Astrocyte (in vitro differentiated cells and primary cell): ENCODE measurements around the gene PLXND1. TPM values are rescaled to one million over a fixed set of nuclear protein-coding genes. Genes with fewer than 3 reads are reported as not detected.

ENCODE experiments used
- DNase-seq: peaks from one replicate; pipeline ENCODE4 v3.0.0-alpha.2; 2010; ENCODE audit warnings: low read depth
- FAIRE-seq: peaks from 2 replicates; lab custom pipeline; 2011; peaks lifted over from hg19 to GRCh38; lab: Jason Lieb, UNC
- H2AFZ ChIP-seq: 2 replicates; pipeline ENCODE4 v1.6.0; 2012; ENCODE audit warnings: low read depth, low read length, inconsistent platforms
- H3K27ac ChIP-seq: 2 replicates; pipeline ENCODE4 v1.5.1; 2011; ENCODE audit warnings: low read depth, low read length, inconsistent platforms
- H3K27me3 ChIP-seq: 2 replicates; pipeline ENCODE4 v1.6.0; 2011; ENCODE audit warnings: low read length, inconsistent platforms; ENCODE audit not compliant: insufficient read depth
- H3K36me3 ChIP-seq: 2 replicates; pipeline ENCODE4 v1.5.1; 2011; ENCODE audit warnings: low read length, inconsistent platforms; ENCODE audit not compliant: insufficient read depth
- H3K4me1 ChIP-seq: 2 replicates; pipeline ENCODE4 v1.5.1; 2011; ENCODE audit warnings: low read length, inconsistent platforms; ENCODE audit not compliant: insufficient read depth
- H3K4me2 ChIP-seq: 2 replicates; pipeline ENCODE4 v1.6.0; 2012; ENCODE audit warnings: low read length, inconsistent platforms
- H3K4me3 ChIP-seq: 2 replicates; pipeline ENCODE4 v1.5.1; 2011; ENCODE audit warnings: low read depth, mild to moderate bottlenecking, low read length, inconsistent platforms; ENCODE audit not compliant: insufficient read depth
- H3K79me2 ChIP-seq: 2 replicates; pipeline ENCODE4 v1.6.0; 2012; ENCODE audit warnings: mild to moderate bottlenecking, low read length, inconsistent platforms; ENCODE audit not compliant: insufficient read depth
- H3K9ac ChIP-seq: 2 replicates; pipeline ENCODE4 v1.6.0; 2012; ENCODE audit warnings: mild to moderate bottlenecking, low read length, inconsistent platforms
- H3K9me3 ChIP-seq: 2 replicates; pipeline ENCODE4 v1.5.1; 2012; ENCODE audit warnings: low read depth, mild to moderate bottlenecking, low read length, inconsistent platforms; ENCODE audit not compliant: insufficient read depth
- H4K20me1 ChIP-seq: 2 replicates; pipeline ENCODE4 v1.6.0; 2012; ENCODE audit warnings: low read length, inconsistent platforms; ENCODE audit not compliant: insufficient read depth
- H3K27ac Mint-ChIP-seq: one replicate; pipeline ENCODE4 v1.8.0; 2021; ENCODE audit warnings: mild to moderate bottlenecking, mixed read lengths; ENCODE audit not compliant: unreplicated experiment
- H3K27me3 Mint-ChIP-seq: one replicate; pipeline ENCODE4 v1.8.0; 2021; ENCODE audit warnings: low read depth, mixed read lengths; ENCODE audit not compliant: unreplicated experiment
- H3K36me3 Mint-ChIP-seq: one replicate; pipeline ENCODE4 v1.8.0; 2021; ENCODE audit warnings: low read depth, mixed read lengths; ENCODE audit not compliant: unreplicated experiment
- H3K4me1 Mint-ChIP-seq: one replicate; pipeline ENCODE4 v1.8.0; 2021; ENCODE audit warnings: low read depth, mixed read lengths; ENCODE audit not compliant: unreplicated experiment
- H3K4me3 Mint-ChIP-seq: one replicate; pipeline ENCODE4 v1.8.0; 2021; ENCODE audit warnings: mild to moderate bottlenecking, moderate library complexity, mixed read lengths; ENCODE audit not compliant: unreplicated experiment
- H3K9me3 Mint-ChIP-seq: one replicate; pipeline ENCODE4 v1.8.0; 2021; ENCODE audit warnings: mild to moderate bottlenecking, mixed read lengths; ENCODE audit not compliant: unreplicated experiment
- CTCF ChIP-seq: IDR thresholded peaks from 2 replicates; pipeline ENCODE4 v1.5.1; 2011; ENCODE audit warnings: low read depth, mild to moderate bottlenecking, inconsistent platforms, low read length, moderate library complexity; ENCODE audit not compliant: insufficient read depth
- EZH2 ChIP-seq: IDR thresholded peaks from 2 replicates; pipeline ENCODE4 v1.6.1; 2012; ENCODE audit warnings: mild to moderate bottlenecking, low read length, inconsistent platforms; ENCODE audit not compliant: insufficient read depth
- total RNA-seq: library from RNA; stranded (reverse); gene quantifications from 2 replicates; pipeline ENCODE4 v1.2.1, GENCODE V29; 2021

PLXND1 gene
- total RNA-seq, 1 donor from 2014 or later: 184 TPM

GRCh38 chr3:129514563-129514962, 91.9 kb downstream of the PLXND1 start:
- no peaks in the 10 kb centered on the region for H3K9me3 ChIP-seq
- H4K20me1 ChIP-seq: no peaks in the 10 kb centered on the region
- no peak overlapping the region for H3K27ac ChIP-seq
- no peaks in the 10 kb centered on the region for H3K4me1 ChIP-seq
- TF ChIP-seq EZH2: no peak
- no peak for TF ChIP-seq CTCF
- peaks cover 2% of the 10 kb centered on the region for H3K27me3 Mint-ChIP-seq
- H3K27me3 ChIP-seq: no peaks in the 10 kb centered on the region
- no peak overlapping the region for H3K4me3 Mint-ChIP-seq
- peaks cover 26% of the 10 kb centered on the region for H3K36me3 Mint-ChIP-seq
- FAIRE-seq (no peak), DNase-seq (no peak)
- H3K79me2 ChIP-seq: no peaks in the 10 kb centered on the region
- H3K36me3 ChIP-seq: no peaks in the 10 kb centered on the region
- no peaks in the 10 kb centered on the region for H3K4me1 Mint-ChIP-seq
- H3K27ac Mint-ChIP-seq: no peak overlapping the region
- no peak overlapping the region for H3K4me3 ChIP-seq
- no peak overlapping the region for H3K9ac ChIP-seq
- peaks cover 2% of the 10 kb centered on the region for H3K9me3 Mint-ChIP-seq
- H3K4me2 ChIP-seq: no peak overlapping the region
- no peak overlapping the region for H2AFZ ChIP-seq

- Mint-ChIP-seq H3K9me3 (peaks cover 2% of the 10 kb centered on the region), H3K36me3 (peaks cover 28% of the 10 kb centered on the region), H3K27me3 (peaks cover 2% of the 10 kb centered on the region), H3K4me1 (no peaks in the 10 kb centered on the region), H3K4me3 (no peak overlapping the region), H3K27ac (no peak overlapping the region)
- TF ChIP-seq CTCF (no peak), EZH2 (no peak)
- Histone ChIP-seq H3K79me2 (no peaks in the 10 kb centered on the region), H3K4me2 (no peak overlapping the region), H3K27me3 (no peaks in the 10 kb centered on the region), H4K20me1 (no peaks in the 10 kb centered on the region), H3K4me3 (no peak overlapping the region), H3K9me3 (no peaks in the 10 kb centered on the region), H3K36me3 (no peaks in the 10 kb centered on the region), H3K4me1 (no peaks in the 10 kb centered on the region), H2AFZ (no peak overlapping the region), H3K9ac (no peak overlapping the region), H3K27ac (no peak overlapping the region)
- FAIRE-seq (no peak), DNase-seq (no peak)
These were observed 92.4 kb downstream of the PLXND1 start for GRCh38 chr3:129514110-129514509.

- TF ChIP-seq CTCF (no peak), EZH2 (no peak)
- no peaks in the 10 kb centered on the region for H3K36me3 ChIP-seq
- H3K27me3 Mint-ChIP-seq: peaks cover 2% of the 10 kb centered on the region
- H3K9me3 Mint-ChIP-seq: peaks cover 2% of the 10 kb centered on the region
- no peak overlapping the region for H3K27ac Mint-ChIP-seq
- H3K79me2 ChIP-seq: no peaks in the 10 kb centered on the region
- no peak overlapping the region for H3K9ac ChIP-seq
- DNase-seq (no peak), FAIRE-seq (no peak)
- no peaks in the 10 kb centered on the region for H3K4me1 ChIP-seq
- no peak overlapping the region for H3K27ac ChIP-seq
- no peaks in the 10 kb centered on the region for H4K20me1 ChIP-seq
- no peak overlapping the region for H3K4me2 ChIP-seq
- no peaks in the 10 kb centered on the region for H3K27me3 ChIP-seq
- H2AFZ ChIP-seq: no peak overlapping the region
- H3K9me3 ChIP-seq: no peaks in the 10 kb centered on the region
- no peaks in the 10 kb centered on the region for H3K4me1 Mint-ChIP-seq
- H3K4me3 Mint-ChIP-seq: no peak overlapping the region
- no peak overlapping the region for H3K4me3 ChIP-seq
- peaks cover 29% of the 10 kb centered on the region for H3K36me3 Mint-ChIP-seq
These were observed 92.8 kb downstream of the PLXND1 start for GRCh38 chr3:129513705-129514104.
